ENCODE data around the gene CH25H.
A peak's percentile ranks its signal among the peaks of the same experiment; 100 is the strongest.
"Not testable (repeated sequence)": the region's sequence is repeated elsewhere in the genome, so short reads cannot be mapped to it uniquely, and the experiment has no call there.

Gene CH25H

GRCh38 chr10:89207181-89207800 lies at the start of gene CH25H:
Gene CH25H, minus strand, starts transcription at chr10:89207317. Its CDS starts 25 bp downstream, at chr10:89207292.
- H3K27me3 Mint-ChIP-seq = peaks cover 43% of the 10 kb centered on the region
- peak; percentile 72 for ATAC-seq
- H3K27ac Mint-ChIP-seq = no peak within 1 kb of the TSS
- peak within 1 kb of the TSS; percentile 79 to 90 for H3K4me3 Mint-ChIP-seq
- peaks cover 21% of the 10 kb centered on the region for H3K4me1 Mint-ChIP-seq
- no peaks in the 10 kb centered on the region for H3K9me3 Mint-ChIP-seq
- peak; percentile 33 to 36 for DNase-seq

GRCh38 chr10:89256340-89256739 lies 49.2 kb upstream of the CH25H start:
- ATAC-seq (no peak), DNase-seq (no peak)
- Mint-ChIP-seq H3K4me1 (peaks cover 31% of the 10 kb centered on the region), H3K4me3 (no peak overlapping the region), H3K27me3 (peaks cover 17% of the 10 kb centered on the region), H3K27ac (no peak overlapping the region), H3K9me3 (peaks cover 17 to 30% of the 10 kb centered on the region in 2 donors)

- Mint-ChIP-seq H3K27ac (no peak overlapping the region), H3K27me3 (peaks cover 17% of the 10 kb centered on the region), H3K4me3 (no peak overlapping the region), H3K9me3 (peaks cover 17 to 30% of the 10 kb centered on the region in 2 donors), H3K4me1 (peaks cover 34% of the 10 kb centered on the region)
- ATAC-seq (no peak), DNase-seq (no peak)
These were observed 48.7 kb upstream of the CH25H start for GRCh38 chr10:89255793-89256192.

- ATAC-seq, DNase-seq, H3K4me3 Mint-ChIP-seq, H3K27ac Mint-ChIP-seq: not testable (repeated sequence)
- H3K9me3 Mint-ChIP-seq = peaks cover 17 to 30% of the 10 kb centered on the region in 2 donors
- H3K27me3 Mint-ChIP-seq = peaks cover 17% of the 10 kb centered on the region
- peaks cover 34% of the 10 kb centered on the region for H3K4me1 Mint-ChIP-seq
These were observed 48.0 kb upstream of the CH25H start for GRCh38 chr10:89255091-89255579.

GRCh38 chr10:89252225-89252585 lies 45.1 kb upstream of the CH25H start:
- peaks cover 49% of the 10 kb centered on the region for H3K4me1 Mint-ChIP-seq
- H3K4me3 Mint-ChIP-seq = peak overlapping the region in 1 of 2 donors; percentile 86
- DNase-seq = no peak
- peaks cover 17 to 30% of the 10 kb centered on the region in 2 donors for H3K9me3 Mint-ChIP-seq
- peak overlapping the region; percentile 22 to 82 for H3K27ac Mint-ChIP-seq
- no peak for ATAC-seq
- H3K27me3 Mint-ChIP-seq = peaks cover 11% of the 10 kb centered on the region

GRCh38 chr10:89251409-89252224 lies 44.5 kb upstream of the CH25H start, which contains the start of gene LIPA:
Gene LIPA, minus strand, starts transcription at chr10:89251775. Its CDS starts 4,127 bp downstream, at chr10:89247648.
- Mint-ChIP-seq H3K4me3 (peak within 1 kb of the TSS; percentile 86 to 92), H3K27ac (peak within 1 kb of the TSS; percentile 82 to 94), H3K9me3 (peaks cover 17 to 30% of the 10 kb centered on the region in 2 donors), H3K27me3 (peaks cover 5% of the 10 kb centered on the region), H3K4me1 (peaks cover 49% of the 10 kb centered on the region)
- DNase-seq = peak; percentile 94 to 96
- ATAC-seq = peak; percentile 97

- H3K4me1 Mint-ChIP-seq = peaks cover 49% of the 10 kb centered on the region
- H3K4me3 Mint-ChIP-seq = peak overlapping the region; percentile 86 to 92
- H3K27me3 Mint-ChIP-seq = no peaks in the 10 kb centered on the region
- peak overlapping the region; percentile 65 to 74 for H3K27ac Mint-ChIP-seq
- DNase-seq (no peak), ATAC-seq (no peak)
- peaks cover 17 to 29% of the 10 kb centered on the region in 2 donors for H3K9me3 Mint-ChIP-seq
These were observed 43.8 kb upstream of the CH25H start for GRCh38 chr10:89250865-89251408.

GRCh38 chr10:89248990-89249389 lies 41.9 kb upstream of the CH25H start:
- Mint-ChIP-seq H3K4me3 (peak overlapping the region; percentile 20 to 38), H3K4me1 (peaks cover 36% of the 10 kb centered on the region), H3K9me3 (peaks cover 6 to 10% of the 10 kb centered on the region in 2 donors), H3K27me3 (no peaks in the 10 kb centered on the region), H3K27ac (no peak overlapping the region)
- no peak for DNase-seq
- no peak for ATAC-seq

- H3K4me1 Mint-ChIP-seq = peaks cover 39% of the 10 kb centered on the region
- DNase-seq, H3K4me3 Mint-ChIP-seq, ATAC-seq, H3K27me3 Mint-ChIP-seq, H3K27ac Mint-ChIP-seq, H3K9me3 Mint-ChIP-seq: not testable (repeated sequence)
These were observed 40.5 kb upstream of the CH25H start for GRCh38 chr10:89247623-89248022.

- no peak overlapping the region for H3K27ac Mint-ChIP-seq
- H3K27me3 Mint-ChIP-seq = no peaks in the 10 kb centered on the region
- H3K4me3 Mint-ChIP-seq = no peak overlapping the region
- no peaks in the 10 kb centered on the region for H3K9me3 Mint-ChIP-seq
- H3K4me1 Mint-ChIP-seq = peaks cover 30% of the 10 kb centered on the region
- ATAC-seq = no peak
- DNase-seq = no peak
These were observed 38.7 kb upstream of the CH25H start for GRCh38 chr10:89245802-89246201.

GRCh38 chr10:89242840-89243568 lies 35.9 kb upstream of the CH25H start:
- ATAC-seq = no peak

GRCh38 chr10:89242345-89242684 lies 35.2 kb upstream of the CH25H start:
- no peaks in the 10 kb centered on the region for H3K9me3 Mint-ChIP-seq
- ATAC-seq = no peak
- no peak overlapping the region for H3K27ac Mint-ChIP-seq
- no peaks in the 10 kb centered on the region for H3K27me3 Mint-ChIP-seq
- no peak for DNase-seq
- peaks cover 6% of the 10 kb centered on the region for H3K4me1 Mint-ChIP-seq
- no peak overlapping the region for H3K4me3 Mint-ChIP-seq

More at GRCh38 chr10:89242840-89243568, 35.9 kb upstream of the CH25H start:
- Mint-ChIP-seq H3K9me3 (no peaks in the 10 kb centered on the region), H3K27ac (no peak overlapping the region), H3K27me3 (no peaks in the 10 kb centered on the region), H3K4me1 (peaks cover 6% of the 10 kb centered on the region), H3K4me3 (no peak overlapping the region)
- DNase-seq = no peak

- ATAC-seq (no peak), DNase-seq (no peak)
- Mint-ChIP-seq H3K27ac (no peak overlapping the region), H3K9me3 (no peaks in the 10 kb centered on the region), H3K27me3 (no peaks in the 10 kb centered on the region), H3K4me3 (no peak overlapping the region), H3K4me1 (peaks cover 6% of the 10 kb centered on the region)
These were observed 34.6 kb upstream of the CH25H start for GRCh38 chr10:89241486-89242344.

- H3K4me1 Mint-ChIP-seq = peaks cover 6% of the 10 kb centered on the region
- no peak overlapping the region for H3K4me3 Mint-ChIP-seq
- ATAC-seq (no peak), DNase-seq (no peak)
- no peaks in the 10 kb centered on the region for H3K27me3 Mint-ChIP-seq
- H3K27ac Mint-ChIP-seq = no peak overlapping the region
- no peaks in the 10 kb centered on the region for H3K9me3 Mint-ChIP-seq
These were observed 33.9 kb upstream of the CH25H start for GRCh38 chr10:89241026-89241425.

Measured in stimulated activated naive CD8-positive, alpha-beta T cell treated with anti-CD3 and anti-CD28 coated beads, Interleukin-15, amount 100 ng/mL, for 72 hours (primary cell).